Activated CD4-positive, alpha-beta T cell treated with anti-CD3 and anti-CD28 coated beads for 4 hours (primary cell): ENCODE data around the gene PSMA2.
A peak's percentile ranks its signal among the peaks of the same experiment; 100 is the strongest.

Source experiments
- DNase-seq, 2 donors: peaks; one replicate each; pipeline ENCODE4 v3.0.0-alpha.2; 2020

Gene PSMA2

DNA sequence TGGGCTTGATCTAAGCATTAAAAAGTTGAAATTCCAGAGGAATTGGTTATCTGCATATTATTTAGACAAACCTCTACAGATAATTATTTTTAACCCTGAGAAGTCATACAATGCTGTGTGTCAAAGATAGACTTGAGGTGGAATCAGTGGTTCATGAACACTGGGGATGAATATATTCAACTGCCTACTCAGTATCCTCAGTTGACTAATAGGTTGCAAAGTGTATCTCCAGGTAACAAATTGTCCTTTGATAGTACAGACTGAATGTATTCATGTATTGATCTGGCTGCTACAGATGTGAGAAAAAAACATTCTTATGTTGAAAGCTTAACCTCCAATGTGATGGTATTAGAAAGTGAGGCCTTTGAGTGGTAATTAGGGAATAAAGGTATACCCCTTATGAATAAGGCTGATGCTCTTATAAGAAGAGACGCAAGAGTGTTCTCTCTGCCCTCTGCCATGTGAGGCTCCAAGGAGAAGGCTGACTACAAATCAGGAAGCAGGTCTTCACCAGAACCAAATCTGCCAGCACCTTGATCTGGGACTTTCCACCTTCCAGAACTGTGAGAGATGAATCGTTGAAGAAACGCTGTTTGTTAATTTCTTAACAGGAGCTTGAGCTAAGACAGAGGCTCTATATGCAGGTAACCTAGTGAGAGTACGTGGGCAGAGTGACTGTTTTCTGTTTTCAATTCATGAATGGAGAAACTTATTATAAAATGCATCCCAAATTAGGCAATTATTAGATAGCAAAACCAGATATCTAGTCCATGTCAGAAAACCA lies 7.7 kb upstream of the PSMA2 start:
- DNase-seq: no peak

DNA sequence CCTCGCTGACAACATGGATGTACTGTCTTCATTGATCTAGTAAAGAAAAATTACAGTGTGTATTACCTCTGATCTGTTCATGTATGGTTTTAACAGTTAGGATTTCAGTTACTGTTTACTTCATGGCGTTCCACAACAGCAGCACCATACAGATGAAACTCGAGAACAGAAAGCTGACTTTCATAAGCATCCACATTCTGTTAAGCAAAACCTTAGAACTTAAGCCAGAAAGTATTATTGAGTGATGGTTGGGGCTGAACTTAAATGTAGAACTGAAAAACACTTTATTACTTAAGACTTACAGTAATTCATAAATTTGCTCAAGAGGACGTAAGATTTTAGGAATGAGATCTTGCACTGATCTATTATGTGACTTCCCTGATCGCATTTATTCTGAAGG lies 3.9 kb upstream of the PSMA2 start:
- no peak for DNase-seq

- no peak for DNase-seq
Measured at GRCh38 chr7:42934291-42934690, 2.3 kb upstream of the PSMA2 start.

DNA sequence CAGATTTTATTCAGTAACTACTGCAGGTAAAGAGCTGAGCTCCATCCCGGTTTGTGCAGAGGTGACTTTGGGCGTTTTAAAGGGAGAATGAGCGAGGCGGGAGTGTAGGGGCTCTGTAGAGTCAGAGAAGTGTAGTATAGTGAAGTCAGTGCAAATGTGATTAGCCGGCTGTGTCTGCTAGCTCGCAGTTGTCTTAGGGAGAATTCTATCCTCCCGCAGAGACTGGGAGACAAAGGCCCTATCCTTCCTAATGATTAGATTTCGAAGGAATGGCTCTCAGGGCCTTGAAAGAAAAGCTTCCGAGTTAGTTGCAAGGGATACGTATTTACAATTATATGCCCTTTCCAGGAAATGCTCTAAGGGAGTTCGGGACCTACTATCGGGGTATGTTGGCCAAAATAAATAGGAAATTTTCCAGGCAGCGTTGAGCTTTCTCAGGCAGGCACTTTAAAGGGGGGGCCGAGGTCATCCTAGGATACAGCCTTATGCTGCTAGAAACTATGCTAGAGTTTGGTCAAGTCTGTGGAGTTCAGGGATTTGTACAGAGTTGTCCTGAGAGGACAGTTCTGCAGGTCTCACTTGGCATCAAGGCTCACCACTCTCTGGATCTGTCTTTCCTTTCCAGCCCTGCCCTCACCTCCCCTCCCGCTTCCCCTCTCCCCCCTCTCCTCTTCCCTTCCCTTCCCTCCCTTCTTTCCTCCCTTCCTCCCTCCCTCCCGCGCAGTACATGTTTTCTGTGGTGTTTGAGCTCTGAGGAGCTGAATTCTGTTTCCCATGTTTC lies 1.0 kb upstream of the PSMA2 start:
- peak in 1 of 2 donors; percentile 6 for DNase-seq

GRCh38 chr7:42931447-42931833 lies 534 bp downstream of the PSMA2 start:
- peak; percentile 10 to 18 for DNase-seq

GRCh38 chr7:42930889-42931288 lies 1.1 kb downstream of the PSMA2 start:
- no peak for DNase-seq

DNA sequence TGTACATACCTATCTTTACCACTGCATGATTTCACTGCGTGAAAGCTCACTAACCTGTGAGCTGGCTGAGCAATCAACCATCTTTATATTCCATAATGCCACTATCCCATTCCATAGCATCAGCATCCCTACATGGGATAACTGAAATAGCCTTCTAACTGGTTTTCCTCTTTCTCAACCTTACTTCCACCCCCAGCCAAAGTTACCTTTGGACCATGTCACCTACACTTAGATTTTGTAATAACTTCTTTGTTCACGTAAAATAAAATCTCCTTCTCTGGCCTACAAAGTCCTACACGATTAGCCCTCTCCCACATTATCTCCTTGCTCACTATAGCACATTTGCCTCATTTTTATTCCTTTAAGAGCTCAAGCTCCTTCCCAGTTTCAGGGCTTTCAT lies 2.5 kb downstream of the PSMA2 start:
- DNase-seq: no peak

GRCh38 chr7:42928754-42929153 lies 3.2 kb downstream of the PSMA2 start:
- no peak for DNase-seq

DNA sequence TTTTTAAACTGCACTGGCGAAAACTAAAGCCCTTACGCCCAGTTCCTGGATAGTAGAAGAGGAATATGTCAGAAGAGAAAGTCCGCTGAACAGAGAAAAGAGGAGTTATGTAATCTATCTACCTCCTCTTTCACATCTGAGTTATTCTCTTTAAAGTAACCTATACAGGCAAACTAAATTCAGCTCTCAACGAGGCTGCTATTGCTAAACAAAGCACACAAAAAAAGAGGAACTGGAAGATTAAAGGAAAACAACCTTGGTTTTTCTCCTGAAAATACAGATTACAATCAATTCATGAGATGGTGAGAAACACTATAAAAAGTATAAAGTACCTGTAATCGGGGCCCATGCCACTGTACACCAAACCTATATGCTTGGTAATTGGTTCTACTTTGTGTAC lies 5.8 kb downstream of the PSMA2 start:
- no peak for DNase-seq

DNA sequence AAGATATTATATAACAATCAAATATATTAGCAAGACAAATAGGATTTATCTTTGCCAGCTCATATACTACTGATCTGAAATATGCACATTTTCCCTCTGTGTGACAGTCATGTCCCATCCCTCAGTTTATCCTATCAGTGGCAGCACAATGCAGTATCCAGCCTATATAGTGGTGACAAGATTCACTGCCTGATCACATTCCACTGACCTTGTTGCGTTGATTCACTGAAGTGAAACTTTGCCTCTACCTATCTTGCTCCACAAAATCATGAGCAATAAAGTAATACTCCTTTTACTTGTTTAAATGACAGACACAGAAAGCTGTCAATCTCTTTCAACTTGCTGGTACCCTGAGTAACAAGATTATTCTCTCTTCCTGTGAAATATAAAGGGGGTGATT lies 6.3 kb downstream of the PSMA2 start:
- DNase-seq: no peak

GRCh38 chr7:42924223-42924838 lies 7.6 kb downstream of the PSMA2 start:
- DNase-seq: no peak

DNA sequence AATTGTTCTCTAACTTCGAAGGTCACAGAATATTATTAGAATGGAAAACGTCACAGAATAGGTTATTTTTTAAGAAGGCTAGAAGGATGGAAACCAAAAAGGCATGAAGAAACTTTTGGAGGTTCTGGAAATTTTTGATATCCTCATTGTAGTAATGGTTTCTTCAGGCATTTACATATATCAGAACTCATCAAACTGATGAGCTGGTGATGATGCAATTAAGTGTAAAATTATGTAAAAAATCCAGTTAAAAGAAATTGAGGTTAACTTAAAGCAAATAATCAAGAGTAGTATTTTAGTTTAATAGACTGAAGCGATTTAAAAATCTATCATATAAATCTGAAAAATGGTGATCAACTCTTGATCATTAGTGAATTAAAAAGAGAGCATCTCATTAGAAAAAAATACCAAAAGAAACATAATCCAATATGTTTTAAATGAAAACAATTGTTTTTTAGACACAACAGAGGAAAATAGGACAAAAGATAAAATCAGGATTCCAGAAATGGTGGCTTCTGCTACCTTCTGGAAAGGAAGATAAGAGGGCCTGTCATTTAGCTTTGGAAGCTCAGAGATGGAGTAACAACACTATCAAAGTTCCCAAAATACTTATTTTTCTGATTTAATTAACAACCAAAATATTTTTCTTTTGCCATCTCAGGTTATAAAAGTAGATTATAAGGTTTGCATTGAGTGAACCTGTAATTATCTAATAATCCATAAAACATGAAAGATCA lies 9.8 kb downstream of the PSMA2 start:
- DNase-seq: no peak

DNA sequence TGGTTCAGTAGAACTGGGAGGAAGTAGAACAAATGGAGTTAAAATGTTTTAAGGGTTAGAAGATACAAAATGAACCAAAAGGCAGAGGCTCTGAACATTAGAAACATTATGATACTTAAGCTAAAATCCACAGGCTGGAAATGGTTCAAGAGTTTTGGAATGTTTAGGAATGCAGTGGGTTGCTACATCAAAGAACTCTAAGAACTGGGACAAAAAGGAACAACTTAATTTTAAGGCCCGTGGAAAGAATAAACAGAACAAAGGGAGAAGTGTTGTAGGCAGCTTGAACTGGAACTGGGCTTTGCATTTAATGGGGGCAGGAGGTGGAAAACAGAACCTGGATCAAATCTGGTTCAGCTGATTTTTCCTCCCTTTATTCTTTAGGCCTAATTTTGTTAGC lies 16.6 kb downstream of the PSMA2 start:
- no peak for DNase-seq

DNA sequence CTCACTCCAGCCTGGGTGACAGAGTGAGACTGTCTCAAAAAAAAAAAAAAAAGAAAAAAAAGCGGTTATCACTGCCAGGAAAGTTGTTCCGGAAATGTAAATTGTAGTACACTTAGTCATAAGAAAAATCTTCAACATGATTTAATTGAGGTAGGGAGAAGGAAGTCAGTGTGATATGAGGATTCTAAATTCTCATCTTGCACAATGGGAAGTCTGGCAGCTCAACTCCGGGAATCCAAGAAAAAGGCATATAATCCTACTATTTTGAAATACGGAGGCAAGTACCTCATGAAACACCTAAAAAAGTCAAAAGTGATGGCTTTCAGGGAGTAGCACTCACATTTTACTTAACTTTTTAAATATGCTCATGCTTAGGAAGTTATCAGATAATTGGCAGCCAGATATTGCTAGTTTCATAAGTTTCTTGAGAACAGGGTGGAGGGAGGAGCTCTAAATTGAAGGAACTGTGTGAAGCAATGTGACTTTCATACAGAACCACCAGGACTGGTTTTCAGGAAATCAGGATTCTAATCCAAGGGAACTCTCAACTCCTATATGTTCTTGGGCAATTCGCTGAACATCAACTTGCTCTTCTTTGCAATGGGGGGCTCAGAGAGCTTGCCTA lies 17.4 kb downstream of the PSMA2 start:
- no peak for DNase-seq

DNA sequence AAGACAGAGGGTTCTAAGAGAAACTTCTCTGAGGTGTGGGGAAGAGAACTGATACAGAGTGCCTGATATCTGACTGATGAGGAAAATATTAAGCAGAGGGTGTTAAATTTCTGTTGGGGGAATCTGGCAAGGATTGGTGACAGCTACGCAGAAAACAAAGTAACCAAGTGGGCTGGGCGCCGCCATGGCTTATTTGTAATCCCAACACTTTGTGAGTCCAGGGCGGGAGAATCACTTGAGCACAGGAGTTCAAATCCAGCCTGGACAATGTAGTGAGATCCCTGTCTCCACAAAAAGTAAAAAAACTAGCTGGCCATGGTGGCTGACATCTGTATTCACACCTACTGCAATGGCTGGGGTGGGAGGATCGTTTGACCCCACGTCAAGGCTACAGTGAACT lies 18.0 kb downstream of the PSMA2 start:
- DNase-seq: no peak

DNA sequence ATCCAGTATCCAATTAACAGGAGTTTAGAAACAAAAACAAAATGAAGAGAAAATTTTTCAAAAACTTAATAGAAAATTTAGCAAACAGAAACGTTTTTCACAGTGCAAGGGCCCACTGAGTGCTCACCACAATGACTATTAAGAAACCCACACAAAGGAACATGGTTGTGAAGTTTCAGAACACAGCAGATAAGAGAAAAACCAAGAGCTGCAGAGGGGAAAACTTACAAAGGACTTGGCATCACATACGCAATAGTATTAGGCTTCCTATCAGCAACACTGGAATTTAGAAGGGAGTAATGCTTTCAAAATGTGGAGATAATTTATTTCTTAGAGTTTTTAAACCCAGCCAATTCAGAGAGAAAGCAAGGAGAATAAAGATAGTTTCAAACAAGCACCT lies 18.4 kb downstream of the PSMA2 start:
- no peak for DNase-seq

- DNase-seq: peak; percentile 95 to 96
Measured at GRCh38 chr7:42911454-42912447, 20.2 kb downstream of the PSMA2 start, which contains the start of gene C7orf25. TSS of gene C7orf25 (minus strand) at chr7:42912070. CDS start at chr7:42910900, 1,170 bp downstream.

- DNase-seq: no peak
Measured at GRCh38 chr7:42910306-42910705, 21.7 kb downstream of the PSMA2 start.

DNA sequence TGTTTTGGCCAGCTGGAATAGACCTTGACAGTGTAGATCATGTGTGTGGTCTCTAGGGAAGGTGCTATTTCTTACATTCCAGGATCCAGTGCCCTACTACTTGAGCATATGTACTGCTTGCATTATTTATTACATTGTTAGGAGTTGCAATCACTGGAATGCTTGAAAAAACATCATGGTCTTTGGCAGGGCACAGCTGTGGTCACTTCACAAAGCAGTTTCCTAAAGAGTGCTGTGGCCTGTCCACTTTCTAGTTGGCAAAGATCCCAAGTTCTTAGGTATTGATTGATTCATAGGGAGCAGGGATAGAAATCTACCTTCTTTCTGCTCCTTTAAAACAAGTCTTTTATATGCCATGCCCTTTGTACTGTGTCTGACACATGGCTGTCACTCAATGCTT lies 24.7 kb downstream of the PSMA2 start:
- no peak for DNase-seq

- DNase-seq: no peak
Measured at GRCh38 chr7:42906181-42906580, 25.8 kb downstream of the PSMA2 start.

DNA sequence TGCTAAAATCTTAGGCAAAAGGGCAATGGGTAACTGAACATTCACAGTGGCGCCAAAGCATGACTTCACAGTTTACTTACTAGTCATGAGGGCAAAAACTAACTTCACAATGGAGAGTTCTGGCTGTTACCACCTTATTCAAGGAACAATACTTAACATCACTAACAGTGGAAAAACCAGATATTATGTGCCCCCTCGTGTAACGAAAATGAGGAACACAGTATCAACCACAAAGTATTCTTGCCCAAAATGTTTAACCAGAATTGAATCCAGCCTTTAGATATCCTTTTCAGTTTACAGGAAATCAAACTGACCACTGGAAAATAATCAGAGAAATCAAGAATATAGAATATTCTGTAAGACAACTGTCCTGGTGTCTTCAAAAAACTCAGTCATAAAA lies 29.6 kb downstream of the PSMA2 start:
- no peak for DNase-seq
